Hematopoietic multipotent progenitor cell treated with erythropoietin and hydrocortisone succinate and interleukin-3 and kit ligand, for 17 days (in vitro differentiated cells): ENCODE measurements around the gene CDY2A.
"Not testable (repeated sequence)": the region's sequence is repeated elsewhere in the genome, so short reads cannot be mapped to it uniquely, and the experiment has no call there.

ENCODE experiments used
- DNase-seq: peaks from one replicate; pipeline ENCODE4 v3.0.0-alpha.2; 2015; ENCODE audit warnings: low spot score

The CDY2A gene, protein sequence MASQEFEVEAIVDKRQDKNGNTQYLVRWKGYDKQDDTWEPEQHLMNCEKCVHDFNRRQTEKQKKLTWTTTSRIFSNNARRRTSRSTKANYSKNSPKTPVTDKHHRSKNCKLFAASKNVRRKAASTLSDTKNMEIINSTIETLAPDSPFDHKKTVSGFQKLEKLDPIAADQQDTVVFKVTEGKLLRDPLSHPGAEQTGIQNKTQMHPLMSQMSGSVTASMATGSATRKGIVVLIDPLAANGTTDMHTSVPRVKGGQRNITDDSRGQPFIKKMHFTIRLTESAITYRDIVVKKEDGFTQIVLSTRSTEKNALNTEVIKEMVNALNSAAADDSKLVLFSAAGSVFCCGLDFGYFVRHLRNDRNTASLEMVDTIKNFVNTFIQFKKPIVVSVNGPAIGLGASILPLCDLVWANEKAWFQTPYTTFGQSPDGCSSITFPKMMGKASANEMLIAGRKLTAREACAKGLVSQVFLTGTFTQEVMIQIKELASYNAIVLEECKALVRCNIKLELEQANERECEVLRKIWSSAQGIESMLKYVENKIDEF

DNA sequence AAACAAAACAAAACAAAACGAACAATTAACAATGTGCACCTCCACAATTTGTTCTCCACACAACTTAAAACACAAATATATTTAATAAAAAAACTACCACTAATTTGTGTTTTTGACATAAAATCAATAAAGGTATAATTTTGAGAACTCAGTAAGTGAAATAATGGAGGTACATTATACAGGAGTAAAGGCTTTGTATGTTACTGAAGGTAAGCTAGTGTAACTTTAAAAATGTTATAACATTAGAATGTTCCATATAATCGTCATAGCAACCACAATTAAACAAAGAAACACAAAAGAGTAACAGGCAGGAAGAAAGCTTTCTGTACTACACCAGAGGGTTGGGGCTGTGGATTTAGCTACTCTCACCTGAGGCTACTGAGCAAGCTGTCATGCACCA lies at the start of gene CDY2A:
Gene CDY2A (plus strand): TSS at position 301 of the 400 bp plus-strand sequence. CDS start 328 bp downstream, outside the sequence.
- DNase-seq: not testable (repeated sequence)

DNA sequence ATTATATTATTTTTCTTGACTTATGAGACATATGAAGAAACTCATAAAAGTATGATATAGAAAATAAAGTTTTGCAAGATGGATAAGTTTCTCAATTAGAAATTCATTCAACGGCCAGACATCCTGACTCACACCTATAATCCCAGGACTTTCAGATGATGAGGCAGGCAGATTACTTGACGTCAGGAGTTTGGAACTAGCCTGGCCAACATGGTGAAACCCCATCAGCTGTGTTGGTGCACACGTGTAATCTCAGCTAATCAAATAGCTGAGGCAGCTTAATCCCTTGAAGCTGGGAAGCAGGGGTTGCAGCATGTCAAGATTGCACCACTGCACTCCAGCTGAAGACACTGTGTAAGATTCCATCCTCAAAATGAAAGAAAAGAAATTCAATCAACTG lies 28.0 kb upstream of the CDY2A start:
- DNase-seq: not testable (repeated sequence)

DNA sequence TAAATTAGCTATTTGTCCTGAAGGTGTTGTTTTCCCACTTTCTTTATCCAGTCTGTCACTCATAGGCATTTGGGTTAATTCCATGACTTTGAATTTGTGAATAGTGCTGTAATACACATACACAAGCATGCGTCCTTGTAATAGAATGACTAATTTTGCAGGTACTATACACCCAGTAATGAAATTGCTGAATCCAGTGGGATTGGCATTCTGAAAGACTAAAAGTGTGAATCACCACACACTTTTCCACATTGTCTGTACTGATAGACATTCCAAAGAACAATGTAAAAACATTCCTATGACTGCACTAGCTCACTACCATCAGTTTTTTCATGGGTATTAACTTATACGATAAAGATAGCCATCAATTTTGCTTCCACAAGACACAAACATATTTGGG lies 27.3 kb upstream of the CDY2A start:
- DNase-seq: not testable (repeated sequence)

DNA sequence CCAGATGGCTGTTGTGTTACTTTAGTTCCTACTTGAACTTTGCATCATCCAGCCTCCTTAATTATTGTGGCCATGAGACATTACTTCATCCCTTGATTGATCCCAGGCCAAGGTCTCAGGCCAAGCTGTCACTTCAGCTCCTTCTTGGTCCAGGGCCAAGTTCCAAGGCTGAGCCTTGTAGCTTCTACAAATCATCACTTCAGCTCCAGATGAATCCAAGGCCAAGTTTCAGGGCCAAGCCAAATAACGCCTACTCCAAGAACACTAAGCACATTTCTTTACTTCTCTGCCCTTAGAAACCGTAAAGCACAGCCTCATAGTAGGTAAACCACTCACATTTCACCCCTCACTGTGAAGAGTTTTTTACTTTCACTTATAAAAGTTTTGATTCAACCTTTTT lies 1.7 kb upstream of the CDY2A start:
- DNase-seq: not testable (repeated sequence)

DNA sequence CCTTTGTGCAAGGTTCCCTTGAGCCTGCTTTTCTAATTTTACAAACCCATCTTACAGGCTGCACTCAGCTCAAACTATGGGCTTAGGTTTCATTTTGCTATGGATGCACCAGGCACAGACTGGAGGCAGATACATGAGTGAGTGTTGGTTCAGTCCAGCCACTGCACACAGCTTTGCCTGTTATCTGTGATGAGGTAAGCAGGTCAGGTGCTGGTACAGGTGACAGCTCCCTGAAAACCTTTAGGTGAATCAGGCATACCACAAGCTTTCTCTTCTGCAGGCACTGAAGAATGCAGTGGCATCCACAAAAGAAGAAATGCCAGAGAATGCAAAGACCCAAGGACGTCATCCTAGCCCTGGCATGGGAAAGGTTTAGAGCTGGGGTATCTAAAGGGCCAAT lies 3.3 kb downstream of the CDY2A start:
- not testable (repeated sequence) for DNase-seq

DNA sequence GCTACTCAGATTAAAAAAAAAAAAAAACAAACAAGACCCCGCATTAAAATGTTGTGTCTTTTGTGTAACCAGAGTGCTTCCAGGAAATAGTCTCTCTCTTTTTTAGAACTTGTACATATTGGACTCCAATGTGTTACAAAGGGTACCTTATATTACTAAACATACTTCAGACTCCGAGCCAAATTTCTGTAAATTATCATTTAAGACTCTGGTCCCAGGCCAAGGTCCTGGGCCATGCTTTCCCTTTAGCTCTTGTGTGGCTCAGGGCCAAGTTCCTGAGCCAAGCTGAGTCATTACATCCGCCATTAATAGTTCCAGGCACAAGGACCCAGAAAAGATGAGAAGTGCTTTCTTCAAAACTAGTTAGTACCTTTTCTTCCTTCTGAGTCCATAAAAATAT lies 4.6 kb downstream of the CDY2A start:
- not testable (repeated sequence) for DNase-seq

DNA sequence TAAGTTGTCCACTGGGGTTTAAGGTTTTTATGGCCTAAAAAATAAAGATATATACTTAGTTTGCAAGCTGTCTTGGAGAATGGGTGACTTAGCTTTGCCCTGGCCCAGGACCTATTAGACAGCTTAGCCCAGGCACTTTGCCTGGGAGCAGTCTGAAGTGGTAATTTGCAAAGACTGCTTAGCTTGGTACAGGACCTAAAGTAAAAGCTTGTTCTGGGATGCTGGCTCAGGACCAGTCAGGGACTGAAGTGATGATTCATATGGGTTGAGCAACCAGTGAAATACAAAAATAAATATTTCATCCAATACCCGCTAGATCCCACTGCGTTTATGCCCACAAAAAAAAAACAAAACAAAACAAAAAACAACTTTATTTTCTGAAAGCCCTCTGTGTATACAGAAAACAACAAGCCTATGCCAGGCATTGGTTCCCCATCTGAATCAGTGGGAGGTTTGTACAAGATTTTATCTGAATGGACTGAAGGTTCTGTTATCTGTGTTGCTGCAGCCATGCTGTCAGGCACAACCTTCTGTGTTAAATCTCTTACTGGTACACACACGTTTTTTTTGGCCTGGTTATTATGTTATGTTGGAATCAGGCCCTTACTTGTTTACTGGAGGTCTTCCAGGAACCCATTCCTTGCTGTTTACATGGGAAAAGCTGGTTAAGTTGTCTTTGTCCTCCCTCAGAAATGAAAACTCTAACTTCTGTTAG lies 8.7 kb downstream of the CDY2A start:
- DNase-seq: not testable (repeated sequence)

DNA sequence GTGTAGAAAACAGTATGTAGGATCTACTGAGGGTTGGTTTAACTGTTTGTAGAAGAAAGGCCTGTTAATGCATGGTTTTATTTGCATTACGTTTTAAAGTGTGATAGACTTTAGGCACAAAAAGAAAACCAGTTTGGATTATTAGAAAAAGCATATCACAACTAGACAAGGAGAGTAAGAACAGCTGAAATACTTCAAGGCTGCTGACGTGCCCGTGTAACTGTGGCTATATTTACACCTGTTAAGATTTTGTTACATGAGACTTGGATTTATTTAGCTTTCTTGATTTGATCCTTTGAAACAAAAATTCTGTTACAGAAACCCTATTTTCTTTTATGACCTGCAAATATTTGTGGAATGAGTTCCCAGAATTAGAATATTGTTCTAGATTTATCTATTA lies 9.3 kb downstream of the CDY2A start:
- DNase-seq: not testable (repeated sequence)

DNA sequence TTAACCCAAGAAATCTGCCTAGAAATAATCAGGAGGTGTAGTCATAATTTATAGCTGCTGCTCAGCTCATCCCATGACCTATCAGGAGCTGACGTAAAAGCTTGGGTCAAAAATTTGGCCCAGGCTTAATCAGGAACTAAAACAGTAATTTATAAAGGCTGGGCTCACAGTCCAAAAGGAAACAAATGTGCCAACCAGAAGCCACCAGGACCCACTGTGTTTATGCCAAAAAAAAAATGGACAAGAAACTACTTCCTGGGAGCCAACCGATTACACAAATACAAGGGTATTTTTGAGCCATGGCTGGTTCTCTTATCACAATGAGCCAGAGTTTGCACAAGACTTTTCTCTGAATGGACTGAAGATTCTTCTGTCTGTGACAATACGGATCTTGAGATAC lies 19.4 kb downstream of the CDY2A start:
- not testable (repeated sequence) for DNase-seq

DNA sequence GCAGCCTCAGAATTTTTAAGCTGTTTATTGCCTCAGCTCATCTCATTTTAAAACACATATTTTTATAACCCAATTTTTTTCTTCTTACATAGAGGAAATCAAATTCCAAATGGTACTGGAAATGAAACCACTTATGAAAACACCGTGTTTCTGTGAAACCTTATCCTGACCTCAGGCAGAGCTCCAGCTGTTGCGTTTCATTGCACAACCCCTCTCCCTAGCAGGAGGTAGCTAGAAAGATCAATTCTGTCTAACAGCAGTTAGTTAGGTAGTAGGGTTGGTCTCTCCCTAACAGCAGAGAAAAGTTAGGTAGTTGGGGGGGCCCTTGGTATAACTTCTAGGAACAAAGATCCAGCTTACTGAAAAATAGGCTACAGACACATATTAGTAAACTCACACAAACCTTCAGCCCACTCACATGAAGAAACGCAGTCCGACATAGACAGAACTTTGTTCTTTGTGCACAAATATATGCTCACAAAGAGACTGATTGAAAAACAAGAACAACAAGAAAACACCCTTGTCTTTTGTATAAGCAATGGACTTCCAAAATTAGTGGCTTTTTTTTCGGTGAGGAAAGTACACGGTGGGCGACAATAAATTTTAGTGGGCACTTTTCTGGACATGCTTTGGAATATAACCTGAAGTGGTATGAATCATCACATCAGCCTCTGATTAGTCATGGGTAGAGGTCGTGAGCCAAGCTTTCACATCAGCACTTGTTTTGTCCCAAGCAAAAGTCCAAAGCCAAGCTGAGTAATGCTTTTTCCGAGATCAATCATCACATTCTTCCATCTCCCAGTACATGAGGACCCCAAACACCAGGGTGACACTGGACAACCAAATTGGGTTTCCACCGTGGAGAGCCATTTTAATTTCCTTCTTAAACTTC lies 22.8 kb downstream of the CDY2A start:
- DNase-seq: not testable (repeated sequence)

DNA sequence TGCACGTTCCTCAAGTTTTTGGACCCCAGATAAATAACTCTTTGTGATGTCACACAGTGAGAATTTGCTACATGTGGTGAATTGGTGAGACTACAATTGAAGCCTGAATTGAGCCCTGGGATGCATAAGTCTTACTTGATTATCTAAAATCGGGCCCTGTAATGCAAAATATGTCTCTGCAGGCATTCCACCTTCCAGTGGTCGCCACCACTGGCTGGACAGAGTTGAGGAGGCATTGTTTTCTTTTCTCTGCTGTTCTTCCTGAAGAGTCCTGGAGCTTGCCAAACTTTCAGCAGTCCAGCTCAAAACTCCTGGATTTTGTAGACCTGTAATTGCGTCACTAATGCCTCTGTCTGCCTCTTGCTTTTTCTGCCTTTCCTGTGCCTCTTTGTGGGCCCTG lies 23.5 kb downstream of the CDY2A start:
- DNase-seq: not testable (repeated sequence)

DNA sequence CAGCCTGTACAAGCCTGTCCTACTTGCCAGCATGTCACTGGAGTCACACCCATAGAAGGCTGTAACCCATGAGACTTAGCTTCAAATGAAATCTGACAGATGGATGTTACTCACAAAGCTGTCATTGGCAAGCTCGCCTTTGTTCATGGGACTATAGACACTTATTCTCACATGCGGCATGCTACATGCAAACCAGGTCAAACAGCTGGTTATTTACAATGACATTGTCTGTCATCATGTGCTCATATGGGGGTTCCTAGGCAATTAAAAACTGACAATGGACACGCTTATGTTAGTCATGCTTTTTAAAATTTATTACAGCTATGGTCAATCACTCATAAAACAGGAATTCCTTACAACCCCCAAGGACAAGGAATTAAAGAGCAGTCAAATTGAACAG lies 30.9 kb downstream of the CDY2A start:
- DNase-seq: not testable (repeated sequence)

DNA sequence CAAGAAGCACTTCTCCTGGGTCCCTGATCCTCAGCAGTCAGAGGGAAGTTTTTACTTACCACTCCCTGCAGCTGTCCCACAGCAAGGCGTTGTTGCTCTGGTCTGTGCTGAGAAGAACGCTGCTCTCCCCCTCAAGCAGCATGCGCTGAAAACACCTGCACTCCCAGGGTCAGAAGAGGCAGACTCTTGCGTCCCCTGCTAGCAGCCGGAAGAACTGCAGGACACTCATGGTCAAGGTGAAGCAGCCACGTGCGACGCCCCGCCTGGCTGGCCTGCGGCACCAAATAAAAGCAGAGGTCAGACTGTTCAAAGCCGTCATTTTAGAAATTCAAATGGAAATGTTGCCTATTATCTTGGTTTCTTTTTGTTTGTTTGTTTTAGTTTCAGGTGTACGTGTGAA lies 47.9 kb downstream of the CDY2A start:
- not testable (repeated sequence) for DNase-seq
